Liver (tissue), 3 donors: ENCODE results near the gene ELAC2.

ENCODE experiments used
- CTCF ChIP-seq: fragments of 150-350 bp; IDR thresholded peaks from 2 replicates; pipeline ENCODE4 v1.5.1; 2017; ENCODE audit warnings: improper control_type of control experiment, low read depth, low read length; ENCODE audit not compliant: missing input control
- EGR1 ChIP-seq, 2 donors: IDR thresholded peaks; 2 replicates each; pipeline ENCODE4 v1.6.1; 2016 to 2018; ENCODE audit warnings: antibody characterized with exemption in 2 of 2, low read depth in 2 of 2
- FOXA1 ChIP-seq: IDR thresholded peaks from 2 replicates; pipeline ENCODE4 v1.6.1; 2016; ENCODE audit warnings: antibody characterized with exemption
- RAD21 ChIP-seq, 2 donors: IDR thresholded peaks; 2 replicates each; pipeline ENCODE4 v1.6.1; 2016; ENCODE audit warnings: antibody characterized with exemption in 2 of 2, mild to moderate bottlenecking in 2 of 2
- RXRA ChIP-seq, 2 donors: IDR thresholded peaks; 2 replicates each; pipeline ENCODE4 v1.6.1; 2017 to 2018; ENCODE audit warnings: antibody characterized with exemption in 2 of 2, mild to moderate bottlenecking in 1 of 2
- TAF1 ChIP-seq: conservative IDR thresholded peaks from 2 replicates; pipeline ENCODE4 v1.6.1; 2016; ENCODE audit warnings: antibody characterized with exemption, mild to moderate bottlenecking
- TF ChIP-seq, protein P1 (sequence below): IDR thresholded peaks from 2 replicates; pipeline ENCODE4 v1.6.1; 2016; ENCODE audit warnings: antibody characterized with exemption, mild to moderate bottlenecking
- donor health status: healthy.
- donor health status: healthy.

- TF ChIP-seq, protein P1, sequence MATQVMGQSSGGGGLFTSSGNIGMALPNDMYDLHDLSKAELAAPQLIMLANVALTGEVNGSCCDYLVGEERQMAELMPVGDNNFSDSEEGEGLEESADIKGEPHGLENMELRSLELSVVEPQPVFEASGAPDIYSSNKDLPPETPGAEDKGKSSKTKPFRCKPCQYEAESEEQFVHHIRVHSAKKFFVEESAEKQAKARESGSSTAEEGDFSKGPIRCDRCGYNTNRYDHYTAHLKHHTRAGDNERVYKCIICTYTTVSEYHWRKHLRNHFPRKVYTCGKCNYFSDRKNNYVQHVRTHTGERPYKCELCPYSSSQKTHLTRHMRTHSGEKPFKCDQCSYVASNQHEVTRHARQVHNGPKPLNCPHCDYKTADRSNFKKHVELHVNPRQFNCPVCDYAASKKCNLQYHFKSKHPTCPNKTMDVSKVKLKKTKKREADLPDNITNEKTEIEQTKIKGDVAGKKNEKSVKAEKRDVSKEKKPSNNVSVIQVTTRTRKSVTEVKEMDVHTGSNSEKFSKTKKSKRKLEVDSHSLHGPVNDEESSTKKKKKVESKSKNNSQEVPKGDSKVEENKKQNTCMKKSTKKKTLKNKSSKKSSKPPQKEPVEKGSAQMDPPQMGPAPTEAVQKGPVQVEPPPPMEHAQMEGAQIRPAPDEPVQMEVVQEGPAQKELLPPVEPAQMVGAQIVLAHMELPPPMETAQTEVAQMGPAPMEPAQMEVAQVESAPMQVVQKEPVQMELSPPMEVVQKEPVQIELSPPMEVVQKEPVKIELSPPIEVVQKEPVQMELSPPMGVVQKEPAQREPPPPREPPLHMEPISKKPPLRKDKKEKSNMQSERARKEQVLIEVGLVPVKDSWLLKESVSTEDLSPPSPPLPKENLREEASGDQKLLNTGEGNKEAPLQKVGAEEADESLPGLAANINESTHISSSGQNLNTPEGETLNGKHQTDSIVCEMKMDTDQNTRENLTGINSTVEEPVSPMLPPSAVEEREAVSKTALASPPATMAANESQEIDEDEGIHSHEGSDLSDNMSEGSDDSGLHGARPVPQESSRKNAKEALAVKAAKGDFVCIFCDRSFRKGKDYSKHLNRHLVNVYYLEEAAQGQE: no peak
- no peak for TF ChIP-seq EGR1 (IDR thresholded peaks at IDR 0.05; ENCODE audit: low read depth in 2 of 2)
- no peak for TF ChIP-seq FOXA1
- TF ChIP-seq TAF1: no peak
- TF ChIP-seq CTCF: no peak
- no peak for TF ChIP-seq RXRA (IDR thresholded peaks at IDR 0.05)
- no peak for TF ChIP-seq RAD21 (IDR thresholded peaks at IDR 0.05)
Observed at GRCh38 chr17:13024016-13024415, 6.2 kb upstream of the ELAC2 start.
